CD1c-positive myeloid dendritic cell (primary cell): ENCODE data around the gene NBPF12.
"Not testable (repeated sequence)": the region's sequence is repeated elsewhere in the genome, so short reads cannot be mapped to it uniquely, and the experiment has no call there.

Source experiments
- DNase-seq: peaks from one replicate; pipeline ENCODE4 v3.0.0-alpha.2; 2016; ENCODE audit errors: extremely low spot score

Gene NBPF12

GRCh38 chr1:146986450-146986849 lies 48.3 kb downstream of the NBPF12 start:
- not testable (repeated sequence) for DNase-seq

- DNase-seq, result not testable (repeated sequence)
Observed at GRCh38 chr1:146987502-146987901, 49.4 kb downstream of the NBPF12 start.

GRCh38 chr1:146989455-146989854 lies 51.3 kb downstream of the NBPF12 start:
- not testable (repeated sequence) for DNase-seq

- DNase-seq, result not testable (repeated sequence)
Observed at GRCh38 chr1:147008495-147008894, 70.4 kb downstream of the NBPF12 start.

GRCh38 chr1:147026975-147027374 lies 88.9 kb downstream of the NBPF12 start:
- not testable (repeated sequence) for DNase-seq

DNA sequence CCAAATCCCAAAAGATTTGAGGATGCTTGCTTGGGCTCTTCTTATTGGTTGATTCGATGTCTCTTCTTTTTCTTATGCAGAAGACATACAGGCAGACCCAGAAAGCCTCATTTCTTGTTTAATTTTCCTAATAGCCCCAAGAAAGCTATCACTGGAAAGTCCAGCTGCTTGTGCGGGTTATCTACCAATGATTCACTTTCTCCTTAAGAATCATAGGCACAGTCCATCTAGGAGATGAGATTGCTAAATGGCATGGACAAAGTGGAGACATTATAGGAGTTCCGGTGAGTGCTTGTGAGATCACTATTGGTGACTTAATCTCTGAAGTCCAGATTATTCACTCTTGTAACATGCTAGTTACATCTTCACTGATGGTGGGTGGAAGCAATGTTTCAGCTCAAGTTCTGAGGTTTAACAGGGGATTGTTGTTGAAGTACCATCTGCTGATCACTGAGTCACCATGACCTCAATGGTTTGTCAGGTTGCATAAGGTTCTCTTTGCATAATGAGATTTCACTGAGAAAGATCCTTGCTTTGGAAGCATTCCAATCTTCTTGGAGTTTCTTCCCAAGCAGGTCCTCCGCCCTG lies 92.0 kb downstream of the NBPF12 start:
- DNase-seq, result not testable (repeated sequence)

- no peak for DNase-seq
Observed at GRCh38 chr1:147039916-147040315, 101.8 kb downstream of the NBPF12 start.

DNA sequence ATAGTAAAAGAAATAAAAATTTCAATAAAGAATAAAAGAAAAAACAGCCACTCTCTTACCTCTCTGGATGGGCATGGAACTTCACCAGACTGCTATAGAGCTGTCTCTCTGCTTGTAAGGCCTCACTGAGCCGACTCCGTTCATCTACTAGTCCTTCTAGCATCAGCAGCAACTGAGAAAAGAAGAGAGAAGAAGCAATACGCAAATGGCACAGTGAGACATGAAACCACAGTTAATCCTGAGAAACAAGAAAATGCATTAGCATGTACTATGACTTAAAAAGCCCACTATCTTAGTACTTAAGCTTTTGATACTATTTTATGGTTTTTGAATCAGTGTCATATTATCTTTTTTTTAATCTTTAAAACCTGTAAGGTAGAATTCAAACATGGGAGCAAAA lies 104.8 kb downstream of the NBPF12 start:
- not testable (repeated sequence) for DNase-seq

GRCh38 chr1:147044511-147044910 lies 106.4 kb downstream of the NBPF12 start:
- not testable (repeated sequence) for DNase-seq
